HG03103 (cell line): ENCODE data around the gene CNDP1.
A peak's percentile ranks its signal among the peaks of the same experiment; 100 is the strongest.
"Not testable (repeated sequence)": the region's sequence is repeated elsewhere in the genome, so short reads cannot be mapped to it uniquely, and the experiment has no call there.

Experiments
- ATAC-seq: cut with Tn5 transposase; IDR thresholded peaks from one replicate; pipeline ENCODE4 v1.9.1; 2021; ENCODE audit warnings: low read depth; ENCODE audit not compliant: unreplicated experiment

The CNDP1 gene

DNA sequence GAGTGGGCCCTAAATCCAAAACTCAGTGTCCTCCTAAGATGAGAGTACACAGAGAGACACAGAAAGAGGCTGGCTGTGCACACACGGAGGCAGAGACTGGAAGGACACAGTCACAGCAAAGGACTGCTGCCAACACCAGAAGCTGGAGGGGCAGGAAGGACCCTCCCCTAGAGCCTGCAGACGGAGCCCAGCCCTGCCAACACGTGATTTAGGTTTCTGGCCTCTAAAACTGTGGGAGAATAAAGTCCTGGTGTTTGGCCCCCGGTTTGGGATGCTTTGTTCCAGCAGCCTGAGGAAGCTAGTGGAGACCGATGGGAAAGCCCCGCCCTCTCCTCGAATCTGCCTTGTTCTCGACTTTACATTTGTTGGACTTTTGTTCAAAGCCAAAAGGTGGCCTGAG lies 10.6 kb downstream of the CNDP1 start:
- ATAC-seq: no peak

DNA sequence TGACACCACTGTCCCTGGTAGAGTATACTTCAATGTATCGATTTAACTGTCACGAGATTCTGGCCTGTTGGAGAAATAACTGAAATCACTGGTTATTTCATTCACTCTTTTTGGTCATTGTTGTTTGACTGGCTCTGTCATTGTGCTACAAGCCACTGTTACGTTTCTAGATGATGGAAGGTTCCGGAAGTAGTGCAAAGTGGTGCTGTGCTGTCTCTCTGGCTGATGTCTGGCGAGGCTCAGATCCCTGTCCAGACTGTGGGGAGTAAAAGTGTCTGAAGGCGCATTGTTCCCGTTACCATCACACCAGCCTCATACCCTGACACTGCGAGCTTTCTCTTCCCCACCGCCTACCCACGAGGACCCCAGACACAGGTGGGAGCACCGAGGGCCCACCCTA lies 11.7 kb downstream of the CNDP1 start:
- no peak for ATAC-seq

DNA sequence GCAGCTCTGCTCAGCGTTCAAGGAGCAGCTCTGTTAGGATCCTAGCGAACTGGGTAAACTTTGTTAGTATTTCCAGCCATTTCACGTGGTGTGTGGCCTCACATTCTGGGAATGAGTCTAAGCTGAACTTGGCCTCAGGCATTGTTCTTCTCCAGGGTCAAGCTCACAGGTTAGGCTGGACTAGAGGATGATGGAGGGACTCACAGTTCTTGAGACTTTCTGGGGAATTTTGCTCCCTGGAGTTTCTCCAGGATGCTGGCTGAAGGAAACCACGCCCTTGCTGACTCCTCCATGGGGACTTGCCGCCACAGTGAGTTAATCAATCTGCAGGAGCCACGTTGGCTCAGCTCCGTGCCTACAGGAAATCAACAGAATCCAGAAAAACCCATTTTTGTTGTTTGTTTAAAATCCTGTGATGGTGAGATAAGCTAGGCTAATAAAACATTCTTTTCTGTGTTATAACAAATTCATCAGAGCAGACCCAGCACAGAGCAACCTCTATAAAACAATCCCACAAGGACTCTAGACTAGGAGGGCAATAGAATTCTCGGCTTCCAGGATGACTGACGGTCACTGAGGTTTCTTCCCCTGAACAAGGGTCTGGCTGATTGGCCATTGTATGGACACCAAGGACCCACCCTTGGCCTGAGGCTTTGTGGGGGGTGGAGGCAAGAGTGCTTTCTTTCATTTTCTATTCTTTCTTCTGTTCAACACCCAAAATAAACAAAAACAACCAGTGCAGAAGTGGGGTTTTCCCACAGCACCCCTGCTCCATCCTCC lies 12.6 kb downstream of the CNDP1 start:
- ATAC-seq: no peak

DNA sequence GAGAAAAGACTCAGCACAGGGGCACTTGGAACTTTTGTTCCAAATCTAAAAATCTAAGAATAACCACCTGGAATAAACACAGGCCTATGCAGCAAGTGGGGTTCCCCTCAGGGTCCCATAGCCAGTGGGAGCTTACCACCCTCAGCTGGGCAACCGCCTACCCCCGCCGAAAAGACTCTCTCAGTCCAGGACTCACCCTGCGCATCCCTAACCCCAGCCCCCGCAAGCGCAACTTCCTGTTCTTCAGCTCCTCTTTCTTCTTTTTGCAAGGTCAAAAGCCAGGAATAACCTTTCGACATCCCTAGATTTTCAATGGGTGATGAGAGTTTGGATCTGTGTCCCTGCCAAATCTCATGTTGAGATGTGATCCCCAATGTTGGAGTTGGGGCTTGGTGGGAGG lies 13.6 kb downstream of the CNDP1 start:
- no peak for ATAC-seq

DNA sequence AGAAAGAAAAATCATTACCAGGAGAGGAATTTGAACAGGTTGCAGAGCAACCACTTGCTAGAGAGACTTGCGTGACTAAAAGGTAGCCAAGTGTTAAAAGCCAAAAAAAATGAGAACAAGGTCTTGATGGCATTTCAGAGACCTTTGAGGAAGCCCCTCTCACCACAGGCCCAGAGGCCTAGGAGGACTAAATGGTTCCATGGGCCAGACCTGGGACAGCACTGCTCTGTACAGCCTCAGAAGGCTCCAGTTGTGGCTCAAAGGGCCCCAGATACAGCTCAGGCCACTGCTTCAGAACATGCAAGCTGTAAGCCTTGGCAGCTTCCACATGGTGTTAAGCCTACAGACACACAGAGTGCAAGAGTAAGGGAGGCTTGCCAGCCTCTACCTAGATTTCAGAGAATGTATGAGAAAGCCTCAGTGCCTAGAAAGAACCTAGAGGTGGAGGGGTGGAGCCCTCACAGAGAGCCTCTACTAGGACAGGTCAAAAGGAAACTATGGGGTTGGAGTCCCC lies 15.3 kb downstream of the CNDP1 start:
- ATAC-seq: no peak

DNA sequence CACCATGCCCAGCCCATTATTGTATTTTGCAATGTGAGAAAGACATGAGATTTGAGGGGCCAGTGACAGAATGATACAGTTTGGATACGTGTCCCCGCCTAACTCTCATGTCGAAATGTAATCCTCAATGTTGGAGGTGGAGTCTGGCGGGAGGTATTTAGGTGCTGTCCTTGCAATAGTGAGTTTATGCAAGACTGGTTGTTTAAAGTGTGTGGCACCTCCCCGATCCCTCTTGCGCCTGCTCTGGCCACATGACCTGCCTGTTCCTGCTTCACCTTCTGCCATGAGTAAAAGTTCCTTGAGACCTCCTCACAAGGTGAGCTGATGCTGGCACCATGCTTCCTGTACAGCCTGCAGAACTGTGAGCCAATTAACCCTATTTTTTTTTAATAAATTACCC lies 16.6 kb downstream of the CNDP1 start:
- ATAC-seq: no peak

DNA sequence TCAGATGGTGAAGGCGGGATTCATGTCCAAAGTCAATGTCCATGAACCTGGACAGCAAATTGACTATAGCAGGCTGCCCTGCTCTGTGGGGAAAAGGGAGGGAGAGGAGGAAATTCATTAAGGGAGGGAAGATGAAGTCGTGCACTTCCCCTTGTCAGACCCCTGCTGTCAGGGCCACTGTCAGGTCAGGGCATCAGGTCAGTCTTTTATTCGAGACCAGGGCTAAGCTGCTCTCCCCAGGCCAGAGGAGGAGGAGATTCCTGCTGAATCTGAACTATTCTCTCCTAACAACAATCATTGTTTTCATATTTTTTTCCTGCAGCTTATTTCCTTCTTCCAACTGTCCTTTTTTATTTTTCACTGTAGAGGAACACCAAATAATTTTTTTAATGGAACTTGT lies 17.2 kb downstream of the CNDP1 start:
- no peak for ATAC-seq

DNA sequence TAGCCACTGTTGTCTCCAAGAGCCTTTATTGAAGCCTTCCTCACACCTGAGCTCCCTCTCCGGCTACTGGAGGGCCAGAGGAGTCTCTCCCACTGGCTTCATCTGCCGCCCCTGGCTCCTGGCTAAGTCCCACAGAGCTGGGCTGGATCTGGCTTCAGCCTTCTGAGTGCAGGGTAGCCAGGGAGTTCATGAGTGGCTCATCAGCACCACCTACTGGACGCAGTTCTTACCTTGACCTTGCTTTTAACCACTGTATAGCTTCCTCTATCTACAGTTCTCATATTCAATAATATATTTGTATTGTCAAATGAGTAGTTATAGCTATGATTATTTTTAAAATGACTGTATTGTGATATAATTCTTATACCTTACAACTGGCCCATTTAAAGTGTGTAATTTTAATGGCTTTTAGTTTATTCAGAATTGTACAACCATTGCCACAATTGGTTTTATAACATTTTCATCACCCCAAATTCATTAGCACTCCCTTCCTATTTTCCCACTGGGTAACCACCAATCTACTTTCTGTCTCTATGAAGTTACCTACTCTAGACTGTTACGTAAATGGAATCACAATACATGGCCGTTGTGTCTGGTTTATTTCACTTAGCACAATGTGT lies 17.7 kb downstream of the CNDP1 start:
- ATAC-seq: peak; percentile 99

DNA sequence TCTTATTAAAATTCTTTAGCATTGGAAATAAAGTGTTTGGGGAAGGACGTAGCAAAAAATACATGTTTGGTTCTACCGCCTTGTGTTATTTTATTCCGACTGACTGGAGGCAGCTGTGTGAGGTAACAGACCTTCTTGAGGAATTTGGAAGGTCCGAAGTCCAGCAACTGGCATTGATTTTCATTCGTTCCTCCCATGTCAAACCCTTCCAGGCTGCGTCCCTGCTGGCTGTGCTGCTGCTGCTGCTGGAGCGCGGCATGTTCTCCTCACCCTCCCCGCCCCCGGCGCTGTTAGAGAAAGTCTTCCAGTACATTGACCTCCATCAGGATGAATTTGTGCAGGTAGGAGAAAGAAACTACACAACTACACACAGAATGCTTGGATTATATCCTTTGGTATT lies 21.8 kb downstream of the CNDP1 start:
- ATAC-seq: no peak

DNA sequence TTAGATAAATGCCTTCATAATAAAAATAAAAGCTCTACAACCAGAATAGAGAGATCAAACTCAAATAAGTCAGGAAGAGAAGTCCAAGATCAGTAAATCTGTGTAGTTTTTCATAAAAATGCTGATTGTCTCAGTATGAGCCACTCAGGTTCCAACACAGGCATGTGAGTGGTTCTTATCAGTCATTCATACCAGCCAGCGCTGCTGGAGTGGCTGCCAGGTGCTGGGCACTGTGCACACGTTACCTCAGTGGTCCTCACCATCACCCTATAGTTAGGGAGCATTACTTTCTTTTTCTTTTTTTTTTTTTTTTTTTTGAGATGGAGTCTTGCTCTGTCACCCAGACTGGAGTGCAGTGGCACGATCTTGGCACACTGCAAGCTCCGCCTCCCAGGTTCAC lies 23.8 kb downstream of the CNDP1 start:
- no peak for ATAC-seq

DNA sequence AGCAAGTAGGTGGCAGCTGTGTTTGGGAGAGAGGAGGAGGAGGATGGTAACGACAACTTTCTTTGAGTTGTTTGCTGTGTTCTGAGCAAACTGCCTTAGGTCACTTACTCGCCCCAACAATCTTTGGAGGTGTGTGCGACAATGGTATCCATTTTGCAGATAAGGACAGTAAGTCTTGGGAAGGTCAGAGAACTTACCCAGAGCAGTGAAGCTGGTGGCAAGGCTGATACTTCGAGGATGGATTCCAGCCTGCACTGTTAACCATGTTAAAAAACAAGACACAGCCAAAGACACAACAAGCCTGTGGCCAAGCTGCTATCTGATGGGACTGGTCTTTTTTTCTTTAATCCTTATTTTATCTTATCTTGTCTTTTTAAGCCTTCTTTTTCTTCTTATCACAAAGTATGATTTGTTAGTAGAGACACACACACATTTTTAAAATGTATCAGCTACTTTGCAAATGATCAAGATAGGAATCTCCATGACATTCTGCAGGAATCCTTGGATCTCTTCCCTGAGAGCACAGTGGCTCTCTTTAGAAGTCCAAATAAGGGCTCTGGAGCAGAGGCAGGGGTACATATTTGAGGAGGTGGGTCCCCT lies 27.9 kb downstream of the CNDP1 start:
- no peak for ATAC-seq

DNA sequence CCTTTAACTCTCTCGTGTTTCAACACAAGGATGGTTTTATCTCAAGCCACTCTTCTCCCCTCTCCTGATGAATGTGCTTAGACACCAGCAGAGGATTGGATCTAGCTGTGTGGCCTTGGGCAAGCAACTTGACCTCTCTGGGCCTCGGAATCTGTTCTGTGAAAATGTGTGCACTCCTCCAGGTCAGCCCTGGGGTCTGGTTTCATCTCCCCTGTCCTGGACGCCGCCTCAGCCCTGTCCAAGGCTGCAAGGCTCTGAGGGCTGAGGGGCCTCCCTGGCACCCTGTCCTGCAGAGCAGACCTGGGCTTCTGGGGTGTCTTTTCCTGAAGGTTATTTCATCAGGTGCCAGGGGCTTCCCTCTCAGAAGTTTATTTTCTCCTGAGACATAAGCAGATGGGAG lies 28.5 kb downstream of the CNDP1 start:
- ATAC-seq: no peak

DNA sequence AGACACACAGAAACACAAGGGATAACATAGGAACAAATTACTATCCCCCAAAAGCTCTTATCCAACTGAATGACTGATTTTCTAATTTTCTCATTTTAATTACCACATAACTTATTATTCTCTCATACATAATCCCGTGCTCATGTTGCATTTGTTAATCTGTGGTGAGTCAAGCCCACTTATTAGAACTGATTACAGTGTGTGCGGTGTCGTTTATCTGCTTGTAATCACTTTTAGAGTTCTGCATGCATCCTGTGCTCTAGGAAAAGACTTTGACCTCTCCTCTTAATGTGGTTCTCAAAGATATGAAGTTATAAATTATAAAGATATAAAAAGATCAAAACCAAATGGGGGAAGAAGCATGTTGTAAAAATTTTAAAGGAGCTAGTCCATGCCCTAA lies 29.7 kb downstream of the CNDP1 start:
- no peak for ATAC-seq

DNA sequence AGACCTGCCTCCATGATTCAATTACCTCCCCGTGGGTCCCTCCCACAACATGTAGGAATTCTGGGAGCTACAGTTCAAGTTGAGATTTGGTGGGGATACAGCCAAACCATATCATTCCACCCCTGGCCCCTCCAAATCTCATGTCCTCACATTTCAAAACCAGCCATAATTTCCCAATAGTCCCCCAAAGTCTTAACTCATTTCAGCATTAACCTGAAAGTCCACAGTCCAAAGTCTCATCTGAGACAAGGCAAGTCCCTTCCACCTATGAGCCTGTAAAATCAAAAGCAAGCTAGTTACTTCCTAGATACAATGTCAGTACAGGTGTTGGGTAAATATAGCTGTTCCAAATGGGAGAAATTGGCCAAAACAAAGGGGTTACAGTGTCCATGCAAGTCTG lies 30.9 kb downstream of the CNDP1 start:
- ATAC-seq: not testable (repeated sequence)

DNA sequence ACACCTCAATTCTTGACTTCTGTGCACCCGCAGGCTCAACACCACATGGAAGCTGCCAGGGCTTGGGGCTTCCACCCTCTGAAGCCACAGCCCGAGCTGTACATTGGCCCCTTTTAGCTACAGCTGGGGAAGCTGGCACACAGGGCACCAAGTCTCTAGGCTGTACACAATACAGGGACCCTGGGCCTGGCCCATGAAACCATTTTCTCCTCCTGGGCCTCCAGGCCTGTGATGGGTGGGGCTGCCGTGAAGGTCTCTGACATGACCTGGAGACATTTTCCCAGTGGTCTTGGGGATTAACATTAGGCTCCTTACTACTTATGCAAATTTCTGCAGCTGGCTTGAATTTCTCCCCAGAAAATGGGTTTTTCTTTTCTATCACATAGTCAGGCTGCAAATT lies 31.7 kb downstream of the CNDP1 start:
- ATAC-seq: not testable (repeated sequence)

DNA sequence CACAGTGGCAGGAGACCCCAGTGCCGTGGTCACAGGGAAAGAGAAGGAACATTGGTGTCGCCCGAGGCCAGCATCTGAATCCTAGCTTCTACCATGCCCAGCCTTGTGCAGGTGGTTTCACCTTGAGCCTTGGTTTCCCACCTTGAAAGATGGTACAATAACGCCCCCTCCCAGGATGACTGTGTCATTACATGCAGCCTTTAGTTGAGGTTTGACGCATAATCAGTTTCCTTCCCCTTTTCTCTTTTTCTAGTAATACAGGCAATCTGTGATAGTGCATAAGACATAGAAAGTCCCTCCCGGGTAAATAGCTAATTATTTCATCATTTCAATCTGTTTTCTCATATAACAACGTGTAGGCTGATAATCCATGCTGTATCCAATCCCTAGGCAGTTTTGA lies 33.5 kb downstream of the CNDP1 start:
- ATAC-seq: no peak

DNA sequence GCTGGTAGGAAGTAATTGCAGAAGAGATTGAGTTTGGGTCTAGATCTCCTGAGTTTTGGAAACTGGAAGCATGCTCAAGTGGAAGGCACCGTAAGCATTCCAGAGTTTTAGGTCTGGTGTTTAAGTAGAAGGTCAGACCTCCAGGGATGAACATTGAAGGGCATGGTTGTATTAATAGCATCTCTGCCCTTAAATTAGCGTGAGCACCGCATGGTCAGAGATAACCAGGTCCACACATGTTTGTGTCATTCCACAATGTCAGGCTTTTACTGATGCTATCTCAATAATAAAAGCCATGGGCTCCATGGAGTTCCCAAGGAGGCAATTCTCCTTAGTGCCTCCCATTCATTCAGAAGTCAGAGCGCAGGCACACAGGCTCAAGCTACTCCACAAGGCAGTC lies 35.1 kb downstream of the CNDP1 start:
- ATAC-seq: no peak

DNA sequence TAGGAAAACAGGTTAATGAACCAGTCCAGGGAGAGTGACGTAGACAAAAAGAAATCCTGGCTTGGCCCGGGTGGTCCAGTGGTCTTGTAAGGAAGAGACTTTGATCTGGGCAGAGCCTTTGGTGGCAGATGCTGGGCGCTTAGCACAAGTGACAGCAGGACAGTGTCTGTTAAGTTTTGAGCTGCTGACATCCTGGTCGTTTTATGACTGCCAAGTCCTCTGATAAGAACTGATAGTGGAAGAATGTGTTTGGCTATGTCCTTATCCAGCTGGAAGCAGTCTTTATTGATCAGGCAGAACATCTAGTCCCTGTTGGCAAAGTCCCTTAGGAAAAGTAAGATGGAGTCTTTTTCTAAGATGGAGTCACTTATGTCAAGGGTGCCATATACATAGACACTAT lies 36.0 kb downstream of the CNDP1 start:
- no peak for ATAC-seq

DNA sequence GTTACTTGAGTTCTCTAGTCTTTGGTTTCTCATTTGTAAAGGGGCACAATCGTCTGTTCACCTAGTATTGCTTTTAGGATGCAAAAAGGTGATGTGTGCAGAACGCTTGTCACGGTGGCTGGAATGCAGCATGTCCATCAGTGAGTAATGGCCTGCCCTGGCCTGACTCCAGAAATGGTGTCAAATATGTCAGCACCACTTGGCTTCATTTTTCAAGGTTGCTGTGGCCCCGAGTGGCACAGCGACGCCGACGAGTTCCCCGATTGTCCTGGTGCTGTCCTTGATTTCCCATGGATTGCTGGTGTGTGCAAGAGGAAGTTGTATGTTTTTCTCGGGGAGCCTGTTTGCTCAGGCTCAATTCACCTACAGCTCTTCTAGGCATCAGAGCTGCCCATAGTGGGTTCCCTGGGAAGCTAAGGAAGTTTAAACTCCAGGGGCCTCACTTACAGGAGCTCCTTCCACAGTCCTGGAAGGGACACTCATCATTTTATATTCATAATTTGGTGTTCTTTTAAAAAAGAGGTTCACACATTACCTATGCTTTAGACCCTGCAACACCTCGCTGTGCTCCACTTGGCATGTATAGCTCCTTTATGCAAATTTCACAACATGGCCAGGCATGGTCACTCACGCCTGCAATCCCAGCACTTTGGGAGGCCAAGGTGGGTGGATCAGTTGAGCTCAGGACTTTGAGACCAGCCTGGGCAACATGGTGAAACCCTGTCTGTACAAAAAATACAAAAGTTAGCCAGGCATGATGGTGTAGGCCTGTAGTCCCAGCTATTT lies 37.8 kb downstream of the CNDP1 start:
- ATAC-seq: no peak

DNA sequence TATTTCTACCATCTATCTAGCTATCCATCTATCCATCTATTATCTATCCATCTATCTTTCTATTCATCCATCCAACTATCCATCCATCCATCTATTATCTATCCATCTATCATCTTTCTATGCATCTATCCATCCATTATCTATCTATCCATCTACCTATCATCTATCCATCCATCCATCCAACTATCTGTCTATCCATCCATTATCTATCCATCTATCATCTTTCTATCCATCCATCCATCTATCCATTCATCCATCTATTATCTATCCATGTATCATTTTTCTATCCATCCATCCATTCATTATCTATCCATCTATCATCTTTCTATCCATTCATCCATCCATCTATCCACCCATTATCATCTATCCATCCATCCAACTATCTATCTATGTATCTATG lies 38.8 kb downstream of the CNDP1 start:
- ATAC-seq: no peak

DNA sequence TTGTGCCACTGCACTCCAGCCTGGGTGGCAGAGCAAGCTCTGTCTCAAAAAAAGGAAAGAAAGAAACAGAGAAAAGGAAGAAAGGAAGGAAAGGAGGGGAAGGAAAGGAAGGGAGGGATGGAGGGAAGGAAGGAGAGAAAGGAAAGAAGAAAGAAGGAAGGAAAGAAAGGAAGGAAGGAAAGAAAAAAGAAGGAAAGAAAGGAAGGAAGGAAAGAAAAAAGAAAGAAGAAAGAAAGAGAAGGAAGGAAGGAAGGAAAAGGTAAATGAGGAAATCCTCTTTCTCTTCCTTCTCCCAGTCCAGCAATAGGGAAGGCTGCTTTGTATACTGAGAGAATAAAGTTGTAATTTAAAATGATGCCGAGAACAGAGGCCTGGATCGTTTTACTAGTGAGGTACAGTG lies 40.6 kb downstream of the CNDP1 start:
- ATAC-seq: no peak
